Kidney epithelial cell (primary cell): ENCODE data around the gene UCMA. TPM values are rescaled to one million over a fixed set of nuclear protein-coding genes. Genes with fewer than 3 reads are reported as not detected.

ENCODE experiments used
- DNase-seq: peaks from one replicate; pipeline ENCODE4 v3.0.0-alpha.2; 2010; ENCODE audit warnings: low read depth
- H3K27me3 ChIP-seq: 2 replicates; pipeline ENCODE4 v1.6.0; 2011; ENCODE audit warnings: low read length; ENCODE audit not compliant: control insufficient read depth, insufficient read depth
- H3K36me3 ChIP-seq: 2 replicates; pipeline ENCODE4 v1.5.1; 2011; ENCODE audit warnings: low read length; ENCODE audit not compliant: control insufficient read depth, insufficient read depth
- H3K4me3 ChIP-seq: 2 replicates; pipeline ENCODE4 v1.5.1; 2011; ENCODE audit warnings: low read depth, mild to moderate bottlenecking, control low read depth, low read length
- total RNA-seq: library from RNA; depleted of rRNA; stranded (reverse); fragments of >200 nt; gene quantifications from 2 replicates; pipeline ENCODE4 v1.2.3, GENCODE V29; 2015
- TF ChIP-seq, protein P1 (sequence below): IDR thresholded peaks from 2 replicates; pipeline ENCODE4 v1.5.1; 2011; ENCODE audit warnings: mild to moderate bottlenecking, moderate library complexity, low read length, control low read depth, inconsistent platforms; ENCODE audit not compliant: insufficient read depth, poor library complexity, severe bottlenecking

UCMA gene
- total RNA-seq, 1 donor from 2014 or later, result not detected

DNA sequence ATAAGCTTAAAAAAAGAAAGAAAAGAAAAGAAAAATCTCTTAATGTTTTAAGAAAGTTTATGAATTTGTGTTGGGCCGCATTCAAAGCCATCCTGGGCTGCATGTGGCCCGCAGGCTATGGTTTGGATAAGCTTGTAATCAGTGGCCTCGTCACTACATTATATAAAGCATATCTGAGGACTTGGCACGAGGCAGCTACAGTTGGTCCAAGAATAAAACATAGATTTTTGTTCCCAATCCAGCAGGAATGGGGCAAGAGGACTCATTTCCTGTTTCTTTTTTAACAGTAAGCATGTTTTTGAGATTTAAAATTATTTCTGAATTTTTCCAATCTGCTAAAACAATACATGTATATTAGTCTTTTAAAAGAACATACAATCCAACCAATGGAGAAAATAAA lies 44.2 kb downstream of the UCMA start:
- TF ChIP-seq, protein P1, sequence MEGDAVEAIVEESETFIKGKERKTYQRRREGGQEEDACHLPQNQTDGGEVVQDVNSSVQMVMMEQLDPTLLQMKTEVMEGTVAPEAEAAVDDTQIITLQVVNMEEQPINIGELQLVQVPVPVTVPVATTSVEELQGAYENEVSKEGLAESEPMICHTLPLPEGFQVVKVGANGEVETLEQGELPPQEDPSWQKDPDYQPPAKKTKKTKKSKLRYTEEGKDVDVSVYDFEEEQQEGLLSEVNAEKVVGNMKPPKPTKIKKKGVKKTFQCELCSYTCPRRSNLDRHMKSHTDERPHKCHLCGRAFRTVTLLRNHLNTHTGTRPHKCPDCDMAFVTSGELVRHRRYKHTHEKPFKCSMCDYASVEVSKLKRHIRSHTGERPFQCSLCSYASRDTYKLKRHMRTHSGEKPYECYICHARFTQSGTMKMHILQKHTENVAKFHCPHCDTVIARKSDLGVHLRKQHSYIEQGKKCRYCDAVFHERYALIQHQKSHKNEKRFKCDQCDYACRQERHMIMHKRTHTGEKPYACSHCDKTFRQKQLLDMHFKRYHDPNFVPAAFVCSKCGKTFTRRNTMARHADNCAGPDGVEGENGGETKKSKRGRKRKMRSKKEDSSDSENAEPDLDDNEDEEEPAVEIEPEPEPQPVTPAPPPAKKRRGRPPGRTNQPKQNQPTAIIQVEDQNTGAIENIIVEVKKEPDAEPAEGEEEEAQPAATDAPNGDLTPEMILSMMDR, result no peak
- no peak overlapping the region for H3K4me3 ChIP-seq
- peaks cover 1% of the 10 kb centered on the region for H3K36me3 ChIP-seq
- no peak for DNase-seq
- H3K27me3 ChIP-seq, result no peaks in the 10 kb centered on the region

DNA sequence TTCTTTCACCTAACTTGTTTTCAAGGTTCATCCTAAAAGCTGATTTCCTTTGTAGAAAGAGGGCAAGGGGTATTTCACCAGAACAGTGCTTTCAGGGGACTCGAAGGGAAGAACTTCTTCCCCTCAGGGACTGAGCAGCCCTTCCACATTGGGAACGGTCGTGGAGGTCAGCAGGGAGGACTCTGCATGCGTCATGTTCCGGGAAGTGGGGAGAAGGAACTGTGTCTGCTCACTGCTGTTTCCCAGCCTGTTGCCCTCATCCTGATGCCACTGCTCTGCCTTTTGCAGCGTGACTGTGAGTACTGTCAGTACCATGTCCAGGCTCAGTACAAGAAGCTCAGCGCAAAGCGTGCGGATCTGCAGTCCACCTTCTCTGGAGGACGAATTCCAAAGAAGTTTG lies 45.6 kb downstream of the UCMA start:
- no peak for DNase-seq
- Histone ChIP-seq H3K36me3 (peaks cover 1% of the 10 kb centered on the region), H3K27me3 (no peaks in the 10 kb centered on the region), H3K4me3 (no peak overlapping the region)
- TF ChIP-seq, protein P1, result no peak

DNA sequence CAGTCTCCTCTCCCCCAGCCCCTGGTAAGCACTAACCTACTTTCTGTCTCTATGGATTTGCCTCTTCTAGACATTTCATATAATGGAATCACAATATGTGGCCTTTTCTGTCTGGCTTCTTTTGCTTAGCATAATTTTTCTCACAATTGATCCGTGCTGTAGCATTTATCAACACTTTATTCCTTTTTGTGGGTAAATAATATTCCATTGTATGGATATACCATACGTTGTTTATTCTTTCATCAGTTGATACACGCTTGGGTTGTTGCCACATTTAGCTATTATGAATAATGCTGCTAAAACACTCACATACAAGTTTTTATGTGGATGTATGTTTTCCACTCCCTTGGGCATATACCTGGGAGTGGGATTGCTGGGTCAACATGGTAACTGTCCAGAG lies 47.0 kb downstream of the UCMA start:
- H3K36me3 ChIP-seq, result peaks cover 1% of the 10 kb centered on the region
- no peak for DNase-seq
- H3K4me3 ChIP-seq, result no peak overlapping the region
- H3K27me3 ChIP-seq, result no peaks in the 10 kb centered on the region
- TF ChIP-seq, protein P1, result no peak

DNA sequence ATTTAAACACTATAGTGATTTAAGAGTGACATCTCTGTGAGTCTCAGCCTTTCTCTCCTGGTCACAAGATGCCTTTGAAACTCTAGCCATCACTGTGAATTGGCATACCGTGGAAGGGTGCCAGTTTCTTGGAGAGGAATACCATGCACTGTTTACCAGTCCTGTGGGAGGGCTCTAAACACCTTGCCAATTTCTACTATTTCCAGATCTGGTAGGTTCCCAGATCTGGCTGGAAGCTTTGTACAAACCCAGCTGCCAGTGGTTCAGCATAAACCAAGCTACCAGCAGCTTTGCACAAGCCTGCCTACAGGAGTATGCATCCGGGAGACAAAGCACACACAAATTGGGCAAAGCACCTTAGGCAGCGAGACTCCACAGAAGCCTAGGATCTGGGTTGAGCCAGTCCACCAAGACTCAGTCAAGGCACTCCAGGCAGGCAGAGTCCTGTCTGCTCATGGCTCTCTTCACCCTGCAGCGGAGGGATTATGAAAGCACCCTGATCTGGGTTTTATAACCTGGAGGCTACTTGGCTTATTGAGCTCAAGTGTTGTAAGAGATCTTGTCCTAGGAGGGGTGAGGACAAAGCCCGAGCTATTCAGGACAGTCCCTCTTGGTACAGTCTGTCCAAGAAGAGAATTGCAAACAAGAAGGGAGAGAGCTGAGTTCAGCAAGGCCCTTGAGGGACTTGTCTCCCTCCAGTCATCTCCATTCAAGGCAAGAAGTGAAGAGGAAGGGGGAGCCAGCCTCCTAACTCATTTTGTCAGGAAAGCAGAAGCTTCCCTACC lies 49.3 kb downstream of the UCMA start:
- Histone ChIP-seq H3K4me3 (no peak overlapping the region), H3K27me3 (no peaks in the 10 kb centered on the region), H3K36me3 (peaks cover 1% of the 10 kb centered on the region)
- no peak for DNase-seq
- TF ChIP-seq, protein P1, result no peak

DNA sequence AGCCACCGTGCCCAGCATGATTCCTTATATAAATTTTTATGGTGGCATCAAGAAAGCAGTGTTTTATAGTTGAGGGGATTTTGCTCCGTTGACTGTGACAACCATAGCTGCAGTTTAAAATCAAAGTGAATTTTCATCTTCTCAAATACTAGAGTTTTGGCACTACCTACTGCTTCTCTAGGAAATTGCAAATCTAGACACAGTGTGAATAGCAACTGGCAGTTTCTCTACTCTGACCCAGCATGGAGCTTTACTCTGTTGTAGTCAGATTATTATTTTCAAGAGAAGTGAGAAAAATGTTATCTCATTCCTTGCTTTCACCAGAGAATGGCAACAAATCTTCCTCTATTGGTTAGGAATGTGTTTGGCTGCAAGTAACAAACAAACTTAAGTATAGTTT lies 49.9 kb downstream of the UCMA start:
- no peak for DNase-seq
- H3K4me3 ChIP-seq, result no peak overlapping the region
- TF ChIP-seq, protein P1, result no peak
- H3K36me3 ChIP-seq, result peaks cover 1% of the 10 kb centered on the region
- no peaks in the 10 kb centered on the region for H3K27me3 ChIP-seq

DNA sequence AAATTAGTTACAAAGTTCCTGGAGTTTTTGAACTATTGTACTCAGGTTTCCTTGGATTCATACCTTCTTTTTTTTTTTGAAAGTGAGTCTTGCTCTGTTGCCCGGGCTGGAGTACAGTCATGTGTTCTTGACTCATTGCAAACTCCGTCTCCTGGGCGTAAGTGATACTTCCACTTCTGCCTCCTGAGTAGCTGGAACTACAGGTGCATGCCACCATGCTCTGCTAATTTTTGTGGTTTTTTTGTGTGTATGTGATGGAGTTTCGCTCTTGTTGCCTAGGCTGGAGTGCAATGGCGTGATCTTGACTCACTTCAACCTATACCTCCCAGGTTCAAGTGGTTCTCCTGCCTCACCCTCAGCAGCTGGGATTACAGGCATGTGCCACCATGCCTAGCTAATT lies 50.5 kb downstream of the UCMA start:
- Histone ChIP-seq H3K4me3 (no peak overlapping the region), H3K27me3 (no peaks in the 10 kb centered on the region), H3K36me3 (peaks cover under 1% of the 10 kb centered on the region)
- TF ChIP-seq, protein P1, result no peak
- no peak for DNase-seq
